ENCODE measurements around the gene ZFP3.
"Not testable (repeated sequence)": the region's sequence is repeated elsewhere in the genome, so short reads cannot be mapped to it uniquely, and the experiment has no call there.

DNA sequence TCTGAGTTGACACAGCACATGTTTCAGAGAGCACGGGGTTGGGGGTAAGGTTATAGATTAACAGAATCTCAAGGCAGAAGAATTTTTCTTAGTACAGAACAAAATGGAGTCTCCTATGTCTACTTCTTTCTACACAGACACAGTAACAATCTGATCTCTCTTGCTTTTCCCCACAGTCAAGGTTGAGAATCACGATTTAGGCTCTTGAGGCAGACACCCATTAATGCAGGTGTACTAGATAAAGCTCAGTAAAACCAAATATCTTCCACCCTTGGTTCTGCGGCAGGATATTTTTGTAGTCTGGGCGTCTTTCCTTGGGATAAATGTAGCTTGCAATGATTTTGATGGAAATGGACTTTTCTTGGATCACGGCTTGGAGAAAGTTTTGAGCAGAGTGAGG lies 2.8 kb upstream of the ZFP3 start:
- TF ChIP-seq POLR2A (IDR thresholded peaks at IDR 0.05) = not testable (repeated sequence)
- TF ChIP-seq, protein P1, sequence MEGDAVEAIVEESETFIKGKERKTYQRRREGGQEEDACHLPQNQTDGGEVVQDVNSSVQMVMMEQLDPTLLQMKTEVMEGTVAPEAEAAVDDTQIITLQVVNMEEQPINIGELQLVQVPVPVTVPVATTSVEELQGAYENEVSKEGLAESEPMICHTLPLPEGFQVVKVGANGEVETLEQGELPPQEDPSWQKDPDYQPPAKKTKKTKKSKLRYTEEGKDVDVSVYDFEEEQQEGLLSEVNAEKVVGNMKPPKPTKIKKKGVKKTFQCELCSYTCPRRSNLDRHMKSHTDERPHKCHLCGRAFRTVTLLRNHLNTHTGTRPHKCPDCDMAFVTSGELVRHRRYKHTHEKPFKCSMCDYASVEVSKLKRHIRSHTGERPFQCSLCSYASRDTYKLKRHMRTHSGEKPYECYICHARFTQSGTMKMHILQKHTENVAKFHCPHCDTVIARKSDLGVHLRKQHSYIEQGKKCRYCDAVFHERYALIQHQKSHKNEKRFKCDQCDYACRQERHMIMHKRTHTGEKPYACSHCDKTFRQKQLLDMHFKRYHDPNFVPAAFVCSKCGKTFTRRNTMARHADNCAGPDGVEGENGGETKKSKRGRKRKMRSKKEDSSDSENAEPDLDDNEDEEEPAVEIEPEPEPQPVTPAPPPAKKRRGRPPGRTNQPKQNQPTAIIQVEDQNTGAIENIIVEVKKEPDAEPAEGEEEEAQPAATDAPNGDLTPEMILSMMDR (IDR thresholded peaks at IDR 0.05) = not testable (repeated sequence)
